Sigmoid colon (tissue), 7 donors: ENCODE results near the gene C1QTNF5. TPM values are rescaled to one million over a fixed set of nuclear protein-coding genes. Genes with fewer than 3 reads are reported as not detected.

Experiments used
- DNase-seq: peaks from one replicate; pipeline ENCODE4 v3.0.0-alpha.2; 2019
- H3K27ac ChIP-seq, 4 donors: fragments of 200-600 bp; sonication (generic); one replicate each; pipeline ENCODE4 v1.5.1; 2016 to 2019; ENCODE audit warnings: mild to moderate bottlenecking in 1 of 4
- H3K27me3 ChIP-seq, 3 donors: fragments of 200-600 bp; sonication (generic); one replicate each; pipeline ENCODE4 v1.5.1; 2019; ENCODE audit warnings: mild to moderate bottlenecking in 1 of 3
- H3K36me3 ChIP-seq, 4 donors: fragments of 200-600 bp; sonication (generic); one replicate each; pipeline ENCODE4 v1.5.1; 2016 to 2019
- H3K4me1 ChIP-seq, 4 donors: fragments of 200-600 bp; sonication (generic); one replicate each; pipeline ENCODE4 v1.5.1; 2017 to 2019
- H3K4me3 ChIP-seq, 4 donors: fragments of 200-600 bp; sonication (generic); one replicate each; pipeline ENCODE4 v1.5.1; 2017 to 2019; ENCODE audit warnings: mild to moderate bottlenecking in 2 of 4, moderate library complexity in 1 of 4
- H3K9me3 ChIP-seq, 4 donors: fragments of 200-600 bp in 3 of 4; sonication (generic) in 3 of 4; one replicate each; pipeline versions ENCODE4 v1.5.1 to v1.6.1; 2013 to 2019
- CTCF ChIP-seq, 4 experiments: fragments of 450-650 bp in 3 of 4; fragments of 200-600 bp in 1 of 4; IDR thresholded peaks; one replicate each; pipeline ENCODE4 v1.5.1; 2016 to 2019; ENCODE audit warnings: antibody characterized with exemption in 4 of 4, mild to moderate bottlenecking in 3 of 4, moderate library complexity in 2 of 4
- EP300 ChIP-seq, 4 donors: sonication (generic); formaldehyde crosslinking; IDR thresholded peaks; one replicate each; pipeline ENCODE4 v1.6.1; 2017; ENCODE audit warnings: antibody characterized with exemption in 4 of 4
- POLR2A ChIP-seq, 2 donors: fragments of 450-650 bp; IDR thresholded peaks; one replicate each; pipeline ENCODE4 v1.6.1; 2016; ENCODE audit warnings: antibody characterized with exemption in 2 of 2, mild to moderate bottlenecking in 2 of 2, moderate library complexity in 2 of 2
- POLR2AphosphoS5 ChIP-seq, 4 donors: sonication (generic); formaldehyde crosslinking; IDR thresholded peaks; one replicate each; pipeline ENCODE4 v1.6.1; 2017; ENCODE audit warnings: antibody characterized with exemption in 4 of 4
- WGBS, 2 donors: extraction: QIAGEN DNeasy Blood & Tissue Kit; methylation state at CpG; one replicate each; pipeline ENCODE4 v1.1.7; 2013; 5-methylcytosine and 5-hydroxymethylcytosine counted together
- intact Hi-C: fragments of 100-400 bp; cut with DNase I; formaldehyde crosslinking; loops from one replicate; pipeline ENCODE4 v1.15.1; 2023
- polyA plus RNA-seq, 3 donors: library from polyadenylated mRNA; stranded (reverse); fragments of 200-250 nt; gene quantifications; one replicate each; pipeline ENCODE4 v1.2.3, GENCODE V29; 2013
- total RNA-seq, 4 donors: library from RNA; depleted of rRNA; stranded (reverse); fragments of >200 nt; gene quantifications; one replicate each; pipeline ENCODE4 v1.1.0, GENCODE V29; 2016
- donor health status: healthy with polysubstance abuse.
- donor health status: Bipolar disorder and iron deficiency.
- donor health status: healthy.

C1QTNF5 gene
- total and polyA plus RNA-seq, 7 donors: 4.9 to 35.2 (median 23.2) TPM

- Histone ChIP-seq H3K36me3 (peaks cover 0 to 62% (median 8%) of the 10 kb centered on the region in 4 donors), H3K9me3 (no peaks in the 10 kb centered on the region), H3K27me3 (no peaks in the 10 kb centered on the region), H3K4me1 (peaks cover 0 to 40% (median 36%) of the 10 kb centered on the region in 4 donors), H3K4me3 (no peak overlapping the region), H3K27ac (peak overlapping the region; percentile 60 to 77 (median 73))
- TF ChIP-seq EP300 (IDR thresholded peaks at IDR 0.05) (no peak), CTCF (IDR thresholded peaks at IDR 0.05) (no peak), POLR2AphosphoS5 (IDR thresholded peaks at IDR 0.05) (peak in 3 of 4 donors; percentile 55 to 64 (median 58)), POLR2A (IDR thresholded peaks at IDR 0.05) (no peak)
- 94 to 97% methylated on average over 2 of the region's 2 CpGs for WGBS, 2 donors
- DNase-seq: peak; percentile 78
- intact Hi-C loops: no loop called here
These were observed 42.0 kb downstream of the C1QTNF5 start for GRCh38 chr11:119298726-119299125.

GRCh38 chr11:119297938-119298337, 42.7 kb downstream of the C1QTNF5 start:
- Histone ChIP-seq H3K27ac (peak overlapping the region; percentile 60 to 77 (median 73)), H3K36me3 (peaks cover 0 to 54% (median 3%) of the 10 kb centered on the region in 4 donors), H3K4me1 (peaks cover 0 to 40% (median 36%) of the 10 kb centered on the region in 4 donors), H3K9me3 (no peaks in the 10 kb centered on the region), H3K27me3 (no peaks in the 10 kb centered on the region), H3K4me3 (no peak overlapping the region)
- TF ChIP-seq POLR2AphosphoS5 (IDR thresholded peaks at IDR 0.05) (no peak), CTCF (IDR thresholded peaks at IDR 0.05) (no peak), EP300 (IDR thresholded peaks at IDR 0.05) (no peak), POLR2A (IDR thresholded peaks at IDR 0.05) (no peak)
- 85 to 90% methylated on average over 3 of the region's 3 CpGs for WGBS, 2 donors
- intact Hi-C loops: no loop called here
- DNase-seq: no peak

- no peak for DNase-seq
- peaks cover 0 to 6% (median 2%) of the 10 kb centered on the region in 4 donors for H3K9me3 ChIP-seq
- intact Hi-C loops: no loop called here
- peaks cover 0 to 29% (median 26%) of the 10 kb centered on the region in 4 donors for H3K4me1 ChIP-seq
- TF ChIP-seq POLR2A (IDR thresholded peaks at IDR 0.05) (no peak), CTCF (IDR thresholded peaks at IDR 0.05) (no peak), POLR2AphosphoS5 (IDR thresholded peaks at IDR 0.05) (no peak), EP300 (IDR thresholded peaks at IDR 0.05) (no peak)
- H3K27ac ChIP-seq: no peak overlapping the region
- 62 to 73% methylated on average over 3 of the region's 3 CpGs for WGBS, 2 donors
- H3K4me3 ChIP-seq: no peak overlapping the region
- H3K27me3 ChIP-seq: no peaks in the 10 kb centered on the region
- H3K36me3 ChIP-seq: peaks cover 0 to 40% (median 12%) of the 10 kb centered on the region in 4 donors
These were observed 45.5 kb downstream of the C1QTNF5 start for GRCh38 chr11:119295178-119295577.

- H3K9me3 ChIP-seq: peaks cover 0 to 6% (median 2%) of the 10 kb centered on the region in 4 donors
- no peak overlapping the region for H3K4me3 ChIP-seq
- intact Hi-C loops: no loop called here
- WGBS, 2 donors: 98% methylated on average over 3 of the region's 3 CpGs
- H3K27ac ChIP-seq: no peak overlapping the region
- H3K36me3 ChIP-seq: peaks cover 0 to 31% (median 12%) of the 10 kb centered on the region in 4 donors
- no peak for DNase-seq
- TF ChIP-seq CTCF (IDR thresholded peaks at IDR 0.05): no peak
- no peak for TF ChIP-seq POLR2AphosphoS5 (IDR thresholded peaks at IDR 0.05)
- no peak for TF ChIP-seq EP300 (IDR thresholded peaks at IDR 0.05)
- H3K27me3 ChIP-seq: no peaks in the 10 kb centered on the region
- peaks cover 0 to 12% (median 11%) of the 10 kb centered on the region in 4 donors for H3K4me1 ChIP-seq
These were observed 47.2 kb downstream of the C1QTNF5 start for GRCh38 chr11:119293461-119293860.
